HepG2 (cell line): ENCODE data around the gene TTC21B. TPM values are rescaled to one million over a fixed set of nuclear protein-coding genes. Genes with fewer than 3 reads are reported as not detected.

Experiments used
- ATAC-seq: fragments of 200-7000 bp; cut with Tn5 transposase; 3 replicates; pipeline ENCODE4 v1.9.1; 2020; ENCODE audit warnings: mild to moderate bottlenecking, moderate library complexity
- BruUV-seq: library from RNA; stranded (reverse); fragments of 400-500 nt; replicated peaks from 2 replicates; lab custom pipeline; 2021; lab: Mats Ljungman, UMichigan
- CTCF ChIA-PET: fragments of 300-600 bp; formaldehyde crosslinking; extraction: SDS; loops from one replicate; lab custom pipeline; 2021; ENCODE audit warnings: low total read pairs, inconsistent platforms, low intra/inter-chr PET ratio; lab: Yijun Ruan, JAX
- POLR2A ChIA-PET: fragments of 350-600 bp; sonication (Branson Sonifier 250); formaldehyde crosslinking; loops from one replicate; lab custom pipeline; 2020; ENCODE audit warnings: antibody characterized with exemption, inconsistent platforms; lab: Yijun Ruan, JAX
- DNase-seq: peaks from one replicate; pipeline ENCODE4 v3.0.0-alpha.2; 2015; ENCODE audit warnings: low spot score
- FAIRE-seq: peaks from 3 replicates; lab custom pipeline; 2011; peaks lifted over from hg19 to GRCh38; lab: Jason Lieb, UNC
- H2AFZ ChIP-seq: one replicate; pipeline ENCODE4 v1.6.1; 2011; ENCODE audit warnings: low read length, inconsistent platforms
- H3K27ac ChIP-seq: fragments of 300-600 bp; 3 replicates; pipeline ENCODE4 v1.8.0; 2011; ENCODE audit warnings: mixed run types, mild to moderate bottlenecking, mixed read lengths, low read length, inconsistent platforms; ENCODE audit not compliant: insufficient read depth; ENCODE audit errors: extremely low read length
- H3K27me3 ChIP-seq, 2 experiments: fragments of 200-600 bp in 1 of 2; 2 replicates in 1 of 2; 3 replicates in 1 of 2; pipeline versions ENCODE4 v1.6.0 to v1.8.0; 2011; ENCODE audit warnings: low read length in 2 of 2, mild to moderate bottlenecking in 2 of 2, moderate library complexity in 2 of 2, inconsistent platforms in 1 of 2; ENCODE audit not compliant: insufficient read depth in 2 of 2, control insufficient read depth in 1 of 2
- H3K36me3 ChIP-seq, 2 experiments: fragments of 200-600 bp in 1 of 2; replicated peaks in 1 of 2; 2 replicates in 1 of 2; 3 replicates in 1 of 2; pipeline versions ENCODE4 v1.5.1 to v1.8.0; 2011; ENCODE audit warnings: low read length in 2 of 2, inconsistent platforms in 1 of 2; ENCODE audit not compliant: insufficient read depth in 2 of 2, control insufficient read depth in 1 of 2
- H3K4me1 ChIP-seq: 2 replicates; pipeline ENCODE4 v1.5.1; 2012; ENCODE audit warnings: low read length, inconsistent platforms; ENCODE audit not compliant: insufficient read depth
- H3K4me2 ChIP-seq: 2 replicates; pipeline ENCODE4 v1.6.0; 2011; ENCODE audit warnings: low read depth, low read length, inconsistent platforms
- H3K4me3 ChIP-seq, 3 experiments: fragments of 200-600 bp in 1 of 3; sonication (generic), shearing (Covaris generic) in 1 of 3; replicated peaks in 1 of 3; 2 replicates each; pipeline ENCODE4 v1.5.1; 2011 to 2016; ENCODE audit warnings: low read length in 3 of 3, inconsistent platforms in 2 of 3, low read depth in 2 of 3, mild to moderate bottlenecking in 2 of 3, control low read depth in 1 of 3, mixed read lengths in 1 of 3; ENCODE audit not compliant: insufficient read depth in 1 of 3
- H3K79me2 ChIP-seq: one replicate; pipeline ENCODE4 v1.6.1; 2011; ENCODE audit warnings: low read length, inconsistent platforms; ENCODE audit not compliant: insufficient read depth
- H3K9ac ChIP-seq: 2 replicates; pipeline ENCODE4 v1.6.0; 2011; ENCODE audit warnings: mild to moderate bottlenecking, low read depth, low read length, inconsistent platforms; ENCODE audit not compliant: insufficient read depth
- H3K9me3 ChIP-seq: 2 replicates; pipeline ENCODE4 v1.5.1; 2012; ENCODE audit warnings: mild to moderate bottlenecking, low read length
- H4K20me1 ChIP-seq: 2 replicates; pipeline ENCODE4 v1.6.0; 2011; ENCODE audit warnings: inconsistent platforms, mild to moderate bottlenecking, low read length, moderate library complexity; ENCODE audit not compliant: insufficient read depth
- ATAD3A ChIP-seq: sonication (generic); formaldehyde crosslinking; IDR thresholded peaks from 2 replicates; pipeline ENCODE4 v1.4.0; 2020; ENCODE audit warnings: missing genetic modification reagents
- ATM ChIP-seq: fragments of 450-650 bp; IDR thresholded peaks from 2 replicates; pipeline ENCODE4 v1.7.1; 2017; ENCODE audit warnings: mild to moderate bottlenecking, borderline replicate concordance
- EHMT2 ChIP-seq: fragments of 200-600 bp; sonication (generic); IDR thresholded peaks from 2 replicates; pipeline ENCODE4 v1.7.0; 2017; ENCODE audit warnings: antibody characterized with exemption, low read depth, low read length, borderline replicate concordance
- HNRNPL ChIP-seq: fragments of 200-400 bp; formaldehyde crosslinking; IDR thresholded peaks from 2 replicates; pipeline ENCODE4 v1.6.1; 2017; ENCODE audit warnings: mild to moderate bottlenecking, low read depth, low read length
- POGZ ChIP-seq: sonication (generic); formaldehyde crosslinking; IDR thresholded peaks from 2 replicates; pipeline ENCODE4 v1.4.0; 2020; ENCODE audit warnings: mild to moderate bottlenecking, missing genetic modification reagents
- PRMT3 ChIP-seq: sonication (generic); formaldehyde crosslinking; IDR thresholded peaks from 2 replicates; pipeline ENCODE4 v1.8.1; 2022; ENCODE audit warnings: low read depth, mild to moderate bottlenecking, moderate library complexity, missing genetic modification reagents, borderline replicate concordance
- TCF12 ChIP-seq, 2 experiments: fragments of 450-650 bp in 1 of 2; sonication (generic) in 1 of 2; formaldehyde crosslinking in 1 of 2; IDR thresholded peaks; 2 replicates each; pipeline versions ENCODE4 v1.6.1 to v1.8.0; 2017 to 2022; ENCODE audit warnings: antibody characterized with exemption in 1 of 2, mild to moderate bottlenecking in 1 of 2, missing genetic modification reagents in 1 of 2, moderate library complexity in 1 of 2
- U2AF1 ChIP-seq: fragments of 200-400 bp; formaldehyde crosslinking; optimal IDR thresholded peaks from 2 replicates; pipeline ENCODE3; 2017; ENCODE audit warnings: mild to moderate bottlenecking, low read depth, low read length
- ZNF17 ChIP-seq: sonication (generic); formaldehyde crosslinking; IDR thresholded peaks from 2 replicates; pipeline ENCODE4 v1.5.0; 2020; ENCODE audit warnings: mild to moderate bottlenecking, missing genetic modification reagents
- ZNF672 ChIP-seq: sonication (generic); formaldehyde crosslinking; IDR thresholded peaks from 2 replicates; pipeline ENCODE4 v1.8.1; 2022; ENCODE audit warnings: missing genetic modification reagents
- WGBS: methylation state at CpG from one replicate; pipeline ENCODE4 v1.1.6; 2017; ENCODE audit warnings: low lambda C conversion rate; 5-methylcytosine and 5-hydroxymethylcytosine counted together
- in situ Hi-C: cut with HindIII; loops from 2 replicates; pipeline ENCODE4 v1.10.0; 2017; ENCODE audit warnings: low pct_unique_long_range_greater_than_20kb; ENCODE audit not compliant: extremely low pct_ligation_motif_present
- intact Hi-C: fragments of 100-400 bp; cut with micrococcal nuclease; formaldehyde crosslinking; loops from one replicate; pipeline ENCODE4 v1.10.0; 2022; ENCODE audit not compliant: unreplicated experiment
- polyA plus RNA-seq, 8 experiments: library from polyadenylated mRNA; depleted of rRNA in 3 of 8; stranded (reverse) in 7 of 8; unstranded in 1 of 8; fragments of >200 nt; fragmentation: Illumina TruSeq in 4 of 8; extraction: Trizol in 4 of 8; gene quantifications; 2 replicates each; pipeline versions ENCODE4 v1.2.1 to v1.2.3, GENCODE V29; 2011 to 2016; ENCODE audit warnings: low read depth in 4 of 8, missing spikeins in 1 of 8, mixed read lengths in 1 of 8; ENCODE audit not compliant: insufficient read depth in 1 of 8
- total RNA-seq, 5 experiments: library from RNA; depleted of rRNA; stranded (reverse); fragments of >200 nt; fragmentation: Illumina TruSeq; extraction: Trizol; gene quantifications; 2 replicates each; pipeline ENCODE4 v1.2.3, GENCODE V29; 2016; ENCODE audit warnings: low read depth in 1 of 5
- TF ChIP-seq, protein P1 (sequence below): sonication (generic); formaldehyde crosslinking; IDR thresholded peaks from 2 replicates; pipeline ENCODE4 v1.4.0; 2020; ENCODE audit warnings: mild to moderate bottlenecking, missing genetic modification reagents

The TTC21B gene
- total and polyA plus RNA-seq, 2 of the 13 experiments (the other 11 are each of a cell fraction or from before 2014, with no cell fraction given): 39.1 to 67.1 TPM

- no peak overlapping the region for H3K4me2 ChIP-seq
- POLR2A ChIA-PET: no interaction called here
- H3K36me3 ChIP-seq: no peaks in the 10 kb centered on the region
- H2AFZ ChIP-seq: no peak overlapping the region
- no peak overlapping the region for H3K27ac ChIP-seq
- H3K9me3 ChIP-seq: no peaks in the 10 kb centered on the region
- intact Hi-C loops (no loop called here), in situ Hi-C loops (no loop called here)
- no peaks in the 10 kb centered on the region for H3K4me1 ChIP-seq
- no peaks in the 10 kb centered on the region for H4K20me1 ChIP-seq
- DNase-seq (no peak), FAIRE-seq (no peak), ATAC-seq (no peak)
- WGBS: 0% methylated on average over 1 of the region's 1 CpG
- no peak overlapping the region for H3K9ac ChIP-seq
- CTCF ChIA-PET: no interaction called here
- no peaks in the 10 kb centered on the region for H3K79me2 ChIP-seq
- TF ChIP-seq, protein P1, sequence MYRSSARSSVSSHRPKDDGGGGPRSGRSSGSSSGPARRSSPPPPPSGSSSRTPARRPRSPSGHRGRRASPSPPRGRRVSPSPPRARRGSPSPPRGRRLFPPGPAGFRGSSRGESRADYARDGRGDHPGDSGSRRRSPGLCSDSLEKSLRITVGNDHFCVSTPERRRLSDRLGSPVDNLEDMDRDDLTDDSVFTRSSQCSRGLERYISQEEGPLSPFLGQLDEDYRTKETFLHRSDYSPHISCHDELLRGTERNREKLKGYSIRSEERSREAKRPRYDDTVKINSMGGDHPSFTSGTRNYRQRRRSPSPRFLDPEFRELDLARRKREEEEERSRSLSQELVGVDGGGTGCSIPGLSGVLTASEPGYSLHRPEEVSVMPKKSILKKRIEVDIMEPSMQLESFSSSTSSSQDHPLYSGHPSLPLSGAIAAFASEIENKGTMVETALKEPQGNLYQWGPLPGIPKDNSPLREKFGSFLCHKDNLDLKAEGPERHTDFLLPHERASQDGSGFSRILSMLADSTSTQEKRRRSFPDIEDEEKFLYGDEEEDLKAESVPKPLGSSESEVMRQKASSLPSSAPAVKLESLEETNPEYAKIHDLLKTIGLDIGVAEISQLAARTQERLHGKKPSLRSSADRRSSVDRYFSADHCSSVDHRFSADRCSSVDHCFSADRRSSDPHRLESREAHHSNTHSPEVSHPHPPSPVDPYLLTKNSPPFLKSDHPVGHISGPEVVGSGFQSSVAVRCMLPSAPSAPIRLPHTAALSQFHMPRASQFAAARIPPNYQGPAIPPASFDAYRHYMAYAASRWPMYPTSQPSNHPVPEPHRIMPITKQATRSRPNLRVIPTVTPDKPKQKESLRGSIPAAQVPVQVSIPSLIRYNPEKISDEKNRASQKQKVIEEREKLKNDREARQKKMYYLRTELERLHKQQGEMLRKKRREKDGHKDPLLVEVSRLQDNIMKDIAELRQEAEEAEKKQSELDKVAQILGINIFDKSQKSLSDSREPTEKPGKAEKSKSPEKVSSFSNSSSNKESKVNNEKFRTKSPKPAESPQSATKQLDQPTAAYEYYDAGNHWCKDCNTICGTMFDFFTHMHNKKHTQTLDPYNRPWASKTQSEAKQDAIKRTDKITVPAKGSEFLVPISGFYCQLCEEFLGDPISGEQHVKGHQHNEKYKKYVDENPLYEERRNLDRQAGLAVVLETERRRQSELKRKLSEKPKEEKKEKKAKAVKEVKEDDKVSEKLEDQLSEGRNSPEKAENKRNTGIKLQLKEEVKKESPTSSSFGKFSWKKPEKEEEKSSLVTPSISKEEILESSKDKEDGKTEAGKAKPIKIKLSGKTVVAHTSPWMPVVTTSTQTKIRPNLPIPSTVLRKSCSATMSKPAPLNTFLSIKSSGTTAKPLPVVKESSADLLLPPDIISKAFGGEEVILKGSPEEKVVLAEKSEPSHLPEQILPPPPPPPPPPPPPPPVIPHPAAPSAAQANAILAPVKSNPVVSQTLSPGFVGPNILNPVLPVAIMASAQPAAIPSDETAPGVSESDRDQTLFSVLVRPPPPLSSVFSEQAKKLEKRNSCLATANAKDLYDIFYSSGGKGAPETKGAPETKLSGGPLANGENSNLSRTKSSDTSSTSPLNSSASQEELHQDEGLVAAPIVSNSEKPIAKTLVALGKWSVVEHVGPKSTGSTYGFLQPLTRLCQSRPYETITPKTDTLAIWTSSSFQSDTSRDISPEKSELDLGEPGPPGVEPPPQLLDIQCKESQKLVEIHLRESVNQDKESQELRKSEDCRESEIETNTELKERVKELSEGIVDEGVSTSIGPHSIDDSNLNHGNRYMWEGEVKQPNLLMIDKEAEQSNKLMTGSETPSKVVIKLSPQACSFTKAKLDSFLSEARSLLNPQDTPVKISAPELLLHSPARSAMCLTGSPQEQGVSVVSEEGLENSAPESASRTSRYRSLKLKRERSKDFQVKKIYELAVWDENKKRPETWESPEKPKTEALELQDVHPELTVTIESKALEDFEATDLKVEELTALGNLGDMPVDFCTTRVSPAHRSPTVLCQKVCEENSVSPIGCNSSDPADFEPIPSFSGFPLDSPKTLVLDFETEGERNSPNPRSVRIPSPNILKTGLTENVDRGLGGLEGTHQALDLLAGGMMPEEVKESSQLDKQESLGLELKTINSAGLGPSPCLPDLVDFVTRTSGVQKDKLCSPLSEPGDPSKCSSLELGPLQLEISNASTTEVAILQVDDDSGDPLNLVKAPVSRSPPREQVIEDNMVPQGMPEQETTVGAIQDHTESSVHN: no peak
- TF ChIP-seq PRMT3 (CRISPR knock-in tag) (no peak), ATAD3A (CRISPR knock-in tag) (no peak), ZNF17 (no peak), EHMT2 (no peak), ATM (no peak), POGZ (no peak), HNRNPL (no peak), U2AF1 (no peak), TCF12 (IDR thresholded peaks at IDR 0.05) (no peak), TCF12 (CRISPR knock-in tag; IDR thresholded peaks at IDR 0.05) (no peak), ZNF672 (CRISPR knock-in tag) (no peak)
- no TSS peak for BruUV-seq
- H3K27me3 ChIP-seq: no peaks in the 10 kb centered on the region
- no peak overlapping the region for H3K4me3 ChIP-seq
Observed at GRCh38 chr2:165827921-165828276, 125.7 kb downstream of the TTC21B start.
